ENCODE measurements around the gene QSOX1.

Gene QSOX1

DNA sequence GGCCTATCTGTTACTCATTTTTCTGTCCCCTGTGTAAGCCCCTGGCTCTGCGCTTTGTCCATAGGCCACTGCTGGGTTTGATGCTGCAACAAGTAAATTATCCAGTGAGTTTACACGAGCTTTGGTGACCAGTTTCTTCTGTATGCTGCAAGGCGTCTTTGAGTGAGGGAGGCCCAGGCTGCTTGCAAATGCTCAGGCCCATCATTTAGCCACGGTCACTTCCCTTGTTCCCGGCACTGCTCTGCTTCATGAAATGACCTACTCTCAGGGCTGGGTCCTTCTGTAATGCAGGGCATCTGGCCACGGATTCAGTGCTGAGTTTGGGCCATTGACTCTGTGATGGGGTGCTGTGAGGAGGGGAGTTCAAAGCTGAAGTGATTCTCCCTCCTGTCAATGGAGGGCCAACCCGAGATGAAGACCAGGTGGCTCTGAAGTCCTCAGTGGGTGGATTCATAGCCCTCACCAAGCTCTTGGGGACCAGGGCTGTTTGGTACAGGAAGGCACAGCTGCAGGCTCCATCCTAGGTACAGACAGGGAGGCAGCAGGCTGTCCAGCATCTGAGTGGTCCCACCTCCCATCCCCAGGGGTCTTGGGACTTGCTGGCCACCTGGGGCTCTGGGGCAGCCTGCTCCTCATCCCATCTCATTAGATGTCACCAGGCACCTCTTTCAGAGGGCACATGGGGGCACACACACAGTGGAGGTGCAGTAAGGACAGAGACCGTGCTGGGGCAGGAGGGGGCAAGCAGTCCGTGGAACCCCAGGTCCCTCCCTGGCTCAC lies 97.0 kb downstream of the QSOX1 start:
- H3K4me1 Mint-ChIP-seq: peaks cover 3% of the 10 kb centered on the region
- DNase-seq (ENCODE audit: low spot score in 2 of 2): no peak
- no peaks in the 10 kb centered on the region for H3K36me3 Mint-ChIP-seq
- H3K27ac Mint-ChIP-seq: no peak overlapping the region
- no peak overlapping the region for H3K4me3 Mint-ChIP-seq
- peaks cover 31% of the 10 kb centered on the region for H3K27me3 Mint-ChIP-seq
- no peak for ATAC-seq (ENCODE audit: low read depth)
- H3K9me3 Mint-ChIP-seq: no peaks in the 10 kb centered on the region

DNA sequence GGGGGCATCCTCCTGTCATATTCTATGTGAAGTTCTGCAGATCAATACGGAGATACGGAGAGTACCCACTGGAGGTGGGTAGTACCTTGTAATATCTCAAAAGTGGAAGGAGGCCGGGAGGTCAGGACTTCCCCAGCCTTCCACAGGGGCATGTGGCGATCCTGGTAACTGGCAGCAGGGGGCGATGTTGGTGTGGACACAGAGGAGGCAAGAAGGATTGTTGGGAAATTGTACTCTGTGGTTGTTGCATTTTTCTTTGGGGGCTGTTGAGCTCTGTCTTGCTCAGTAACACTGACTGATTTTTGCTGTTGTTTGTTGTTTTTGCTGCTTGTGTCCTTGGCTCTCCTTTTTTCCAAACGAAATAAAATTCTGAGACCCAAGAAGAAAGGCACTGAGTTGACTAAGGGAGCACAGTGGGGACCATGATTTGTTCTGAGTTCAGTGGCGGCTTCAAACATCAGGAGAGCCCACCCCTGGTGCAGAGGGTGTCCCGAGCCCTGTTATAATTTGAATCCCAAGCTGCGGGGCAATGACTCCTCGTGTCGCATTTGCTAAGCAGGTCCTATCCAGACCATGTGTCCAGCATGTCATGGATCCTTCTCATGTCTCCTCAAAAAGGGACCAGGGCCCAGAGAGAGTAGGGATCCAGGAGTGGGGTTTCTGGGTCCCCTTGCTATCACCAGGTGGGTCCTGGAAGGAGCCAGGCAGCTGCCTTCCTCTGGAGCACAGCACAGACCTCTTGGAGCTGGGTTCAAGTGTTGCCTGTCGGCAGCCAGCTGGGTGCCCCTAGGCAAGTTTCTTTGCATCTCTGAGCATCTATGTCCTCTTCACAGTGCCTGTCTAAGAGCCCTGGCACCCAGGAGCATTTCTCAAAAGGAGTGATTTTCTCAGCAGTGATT lies 98.2 kb downstream of the QSOX1 start:
- Mint-ChIP-seq H3K27ac (no peak overlapping the region), H3K9me3 (no peaks in the 10 kb centered on the region), H3K36me3 (no peaks in the 10 kb centered on the region), H3K4me1 (peaks cover 3% of the 10 kb centered on the region), H3K27me3 (peaks cover 36% of the 10 kb centered on the region), H3K4me3 (no peak overlapping the region)
- ATAC-seq (ENCODE audit: low read depth): peak; percentile 68
- no peak for DNase-seq (ENCODE audit: low spot score in 2 of 2)
